BJ (cell line): ENCODE data around the gene CASS4. TPM values are rescaled to one million over a fixed set of nuclear protein-coding genes. Genes with fewer than 3 reads are reported as not detected.

Experiments
- CTCF ChIA-PET: fragments of 350-600 bp; formaldehyde crosslinking; extraction: SDS; loops from one replicate; lab custom pipeline; 2021; ENCODE audit warnings: antibody characterized with exemption, inconsistent platforms; lab: Yijun Ruan, JAX
- POLR2A ChIA-PET: fragments of 300-600 bp; sonication (Branson Sonifier 250); formaldehyde crosslinking; extraction: SDS; loops from one replicate; lab custom pipeline; 2021; ENCODE audit warnings: antibody characterized with exemption; lab: Charles Lee
- DNase-seq: peaks from one replicate; pipeline ENCODE4 v3.0.0-alpha.2; 2011; ENCODE audit warnings: low read depth
- H3K27me3 ChIP-seq: 2 replicates; pipeline ENCODE4 v1.6.0; 2011; ENCODE audit warnings: low read length; ENCODE audit not compliant: control insufficient read depth, insufficient read depth
- H3K36me3 ChIP-seq: 2 replicates; pipeline ENCODE4 v1.5.1; 2011; ENCODE audit warnings: low read length; ENCODE audit not compliant: control insufficient read depth, insufficient read depth
- H3K4me3 ChIP-seq: 2 replicates; pipeline ENCODE4 v1.5.1; 2011; ENCODE audit warnings: low read depth, mild to moderate bottlenecking, control low read depth, low read length
- CTCF ChIP-seq: IDR thresholded peaks from 2 replicates; pipeline ENCODE4 v1.5.1; 2011; ENCODE audit warnings: low read depth, mild to moderate bottlenecking, control low read depth, inconsistent platforms, low read length, moderate library complexity; ENCODE audit not compliant: insufficient read depth
- polyA plus RNA-seq: library from polyadenylated mRNA; depleted of rRNA; stranded (reverse); fragments of >200 nt; gene quantifications from 2 replicates; pipeline ENCODE4 v1.2.3, GENCODE V29; 2011

CASS4 gene
- polyA plus RNA-seq, 1 experiment: 0.50 TPM

- H3K4me3 ChIP-seq: peak overlapping the region; percentile 87
- H3K27me3 ChIP-seq: no peaks in the 10 kb centered on the region
- DNase-seq: no peak
- ChIA-PET CTCF (interaction anchor here (1.1 kb wide), 1 partner anchor 43 kb away, joined by 3 read pairs; no protein-coding TSS in a partner anchor), POLR2A (no interaction called here)
- no peak for TF ChIP-seq CTCF
- peaks cover 5% of the 10 kb centered on the region for H3K36me3 ChIP-seq
These were observed 20.4 kb upstream of the CASS4 start for GRCh38 chr20:56391596-56392131.

GRCh38 chr20:56392132-56392880, 19.8 kb upstream of the CASS4 start, which contains the start of the genes AURKA and CSTF1:
TSS of gene AURKA (minus strand) at chr20:56392215. CDS start at chr20:56388197, 4,018 bp downstream.
TSS of gene CSTF1 (plus strand) at chr20:56392645. CDS start at chr20:56395553, 2,908 bp downstream.
- Histone ChIP-seq H3K27me3 (no peaks in the 10 kb centered on the region), H3K4me3 (peak within 1 kb of the TSS; percentile 87), H3K36me3 (peaks cover 8% of the 10 kb centered on the region)
- TF ChIP-seq CTCF: no peak
- ChIA-PET CTCF (interaction anchor here (1.1 kb wide), 1 partner anchor 42 kb away, joined by 3 read pairs; no protein-coding TSS in a partner anchor), POLR2A (no interaction called here)
- DNase-seq: peak; percentile 99

DNA sequence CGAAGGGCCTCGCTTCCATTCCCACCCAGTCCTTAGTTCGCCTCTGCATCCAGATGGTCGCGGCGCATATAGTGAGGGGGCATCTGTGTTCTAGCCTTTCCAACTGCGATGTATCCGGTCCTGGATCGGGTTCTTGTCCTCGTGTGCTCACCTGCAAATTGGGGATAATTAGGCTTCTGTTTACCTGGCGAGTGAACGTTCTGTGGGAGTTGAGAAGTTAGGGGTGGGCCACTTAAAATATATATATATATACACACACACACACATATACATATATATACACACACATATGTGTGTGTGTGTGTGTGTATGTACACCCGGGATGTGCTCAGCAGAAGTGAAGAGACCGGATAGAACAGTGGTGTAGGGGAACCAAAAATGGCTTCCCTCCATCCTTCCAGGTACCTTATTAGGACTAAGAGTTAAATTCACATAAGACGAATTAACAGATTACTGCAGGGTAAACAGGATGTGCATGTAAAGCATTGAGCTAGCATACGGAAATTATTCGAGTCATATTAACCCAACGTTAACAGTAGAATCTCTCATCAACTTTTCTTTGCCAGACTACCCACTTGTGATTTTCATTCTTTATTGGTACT, 19.1 kb upstream of the CASS4 start:
- no peak for TF ChIP-seq CTCF
- Histone ChIP-seq H3K27me3 (no peaks in the 10 kb centered on the region), H3K36me3 (peaks cover 10% of the 10 kb centered on the region), H3K4me3 (peak overlapping the region; percentile 87)
- no peak for DNase-seq
- CTCF ChIA-PET: interaction anchor here (1.0 kb wide), 1 partner anchor 10 kb away, joined by 4 read pairs; no protein-coding TSS in a partner anchor
- POLR2A ChIA-PET: interaction anchor here (0.6 kb wide), 1 partner anchor 19 kb away, joined by 8 read pairs; no protein-coding TSS in a partner anchor

GRCh38 chr20:56393653-56394052, 18.4 kb upstream of the CASS4 start:
- CTCF ChIA-PET: interaction anchor here (1.0 kb wide), 1 partner anchor 9 kb away, joined by 4 read pairs; no protein-coding TSS in a partner anchor
- POLR2A ChIA-PET: interaction anchor here (0.6 kb wide), 1 partner anchor 20 kb away, joined by 8 read pairs; no protein-coding TSS in a partner anchor
- no peak for TF ChIP-seq CTCF
- no peak for DNase-seq
- H3K27me3 ChIP-seq: no peaks in the 10 kb centered on the region
- H3K36me3 ChIP-seq: peaks cover 12% of the 10 kb centered on the region
- peak overlapping the region; percentile 87 for H3K4me3 ChIP-seq
